Stimulated activated CD8-positive, alpha-beta memory T cell treated with anti-CD3 and anti-CD28 coated beads, Interleukin-7, amount 100 ng/mL, for 48 hours (primary cell): Measurements from ENCODE around the gene SPATA13.

Experiments used
- DNase-seq, 2 donors: peaks; one replicate each; pipeline ENCODE4 v3.0.0-alpha.2; 2020; ENCODE audit warnings: low read depth in 1 of 2; ENCODE audit errors: extremely low read depth in 1 of 2

SPATA13 gene

DNA sequence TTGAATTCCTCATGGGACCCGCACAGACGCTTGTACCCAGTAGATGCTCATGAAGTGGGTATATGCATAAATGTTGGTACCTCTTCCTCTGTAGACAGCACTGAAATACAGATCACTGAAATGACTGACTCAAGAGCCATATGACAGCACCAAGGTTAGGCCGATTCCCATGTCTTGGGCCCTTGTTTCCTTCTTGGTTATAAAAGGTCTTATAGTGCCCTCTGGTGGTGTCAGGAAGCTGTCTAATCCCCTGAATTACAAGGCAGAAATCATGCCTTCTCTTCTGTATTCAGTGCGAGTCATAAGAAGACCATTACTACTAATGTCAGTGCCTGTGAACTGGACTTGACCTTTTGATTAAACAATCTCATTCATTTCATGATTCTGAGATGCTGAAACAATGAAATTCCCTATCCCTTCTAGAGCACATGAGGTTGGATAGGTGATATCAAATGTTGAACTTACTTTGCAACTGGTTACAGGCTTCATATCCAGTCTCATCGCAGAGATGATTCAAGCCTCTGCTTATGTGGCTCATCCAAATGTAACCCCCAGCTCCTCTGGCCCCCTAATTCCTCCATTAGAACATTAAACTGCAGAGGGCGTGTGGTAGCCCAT is 59.7 kb downstream of the SPATA13 start:
- peak in 1 of 2 donors; percentile 22 for DNase-seq

- DNase-seq, result no peak
Measured at GRCh38 chr13:24221007-24221406, 60.5 kb downstream of the SPATA13 start.

DNA sequence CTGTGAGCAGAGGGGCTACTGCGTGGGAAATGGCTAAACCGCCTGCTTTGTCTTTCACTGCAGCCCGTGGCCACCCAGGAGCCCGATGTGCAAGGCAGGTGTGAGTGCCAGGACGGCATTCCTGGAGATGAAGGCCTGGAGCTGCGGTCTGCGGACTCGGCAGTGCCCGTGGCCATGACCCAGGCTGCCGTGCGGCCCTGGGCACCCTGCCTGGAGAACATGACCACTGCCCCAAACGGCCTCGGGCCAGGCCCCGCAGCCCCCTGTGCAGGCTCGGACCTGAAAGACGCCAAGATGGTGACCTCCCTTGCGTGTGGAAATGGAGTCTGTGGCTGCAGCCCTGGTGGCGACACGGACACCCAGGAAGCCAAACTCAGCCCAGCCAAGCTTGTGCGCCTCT is 62.2 kb downstream of the SPATA13 start:
- no peak for DNase-seq

- no peak for DNase-seq
Measured at GRCh38 chr13:24223341-24224231, 63.1 kb downstream of the SPATA13 start.

- DNase-seq, result no peak
Measured at GRCh38 chr13:24224232-24224680, 63.7 kb downstream of the SPATA13 start.

- DNase-seq, result no peak
Measured at GRCh38 chr13:24225062-24225461, 64.5 kb downstream of the SPATA13 start.

DNA sequence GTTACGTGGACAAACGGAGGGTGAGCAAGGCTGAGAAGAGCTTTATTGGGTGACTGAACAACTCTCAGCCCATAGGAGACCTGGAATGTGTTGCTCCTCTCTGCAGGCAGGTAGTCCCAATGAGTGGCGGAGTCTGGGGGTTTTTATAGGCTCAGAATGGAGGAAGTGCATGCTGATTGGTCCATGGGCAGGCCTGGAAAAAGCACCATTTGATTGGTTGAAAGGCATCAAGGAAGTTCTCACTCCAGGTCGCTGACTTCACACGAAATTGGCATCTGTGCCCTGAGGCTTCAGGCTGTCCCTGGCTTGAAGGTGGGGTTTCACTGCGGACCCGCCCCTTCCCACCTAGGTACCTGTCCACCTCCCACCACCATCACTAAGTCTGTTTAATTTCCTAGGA is 65.4 kb downstream of the SPATA13 start:
- DNase-seq, result no peak

DNA sequence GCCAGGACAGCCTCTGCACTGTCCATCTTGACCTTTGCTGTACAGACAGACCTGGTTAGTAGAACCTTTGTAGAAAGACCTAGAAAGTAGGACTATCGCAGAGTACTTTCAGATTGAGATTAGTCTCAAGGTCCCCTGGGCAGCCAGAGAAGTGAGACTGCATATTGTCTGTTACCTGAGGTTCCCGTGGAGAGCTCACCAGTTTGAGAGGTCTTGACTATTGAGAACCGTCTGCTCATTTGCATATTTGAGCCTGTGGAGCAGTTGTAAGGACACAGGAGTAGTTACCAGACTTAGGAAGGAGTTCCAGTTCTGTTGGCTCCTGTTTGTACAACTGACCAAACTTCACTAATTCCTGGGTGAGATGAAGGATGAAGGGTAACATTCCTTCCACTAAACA is 66.2 kb downstream of the SPATA13 start:
- DNase-seq, result no peak

- no peak for DNase-seq
Measured at GRCh38 chr13:24228852-24229458, 68.4 kb downstream of the SPATA13 start.

GRCh38 chr13:24230428-24231072 is 70.0 kb downstream of the SPATA13 start:
- no peak for DNase-seq

DNA sequence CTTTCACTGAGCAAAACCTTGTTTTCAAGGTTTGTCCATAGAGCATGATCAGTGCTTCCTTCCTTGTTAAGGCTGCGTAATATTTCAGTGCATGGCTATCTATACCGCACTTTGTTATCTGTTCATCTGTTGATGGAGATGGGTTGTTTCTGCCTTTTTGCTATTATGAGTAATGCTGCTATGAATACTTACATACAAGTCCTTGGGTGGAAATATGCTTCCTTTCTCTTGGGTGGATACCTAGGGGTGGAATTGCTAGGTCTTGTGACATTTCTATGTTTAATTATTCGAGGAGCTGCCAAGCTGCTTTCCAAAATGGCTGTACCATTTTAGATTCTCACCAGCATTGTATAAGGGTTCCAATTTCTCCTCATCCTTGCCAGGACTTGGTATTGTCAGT is 70.9 kb downstream of the SPATA13 start:
- no peak for DNase-seq

- no peak for DNase-seq
Measured at GRCh38 chr13:24232037-24232436, 71.5 kb downstream of the SPATA13 start.

DNA sequence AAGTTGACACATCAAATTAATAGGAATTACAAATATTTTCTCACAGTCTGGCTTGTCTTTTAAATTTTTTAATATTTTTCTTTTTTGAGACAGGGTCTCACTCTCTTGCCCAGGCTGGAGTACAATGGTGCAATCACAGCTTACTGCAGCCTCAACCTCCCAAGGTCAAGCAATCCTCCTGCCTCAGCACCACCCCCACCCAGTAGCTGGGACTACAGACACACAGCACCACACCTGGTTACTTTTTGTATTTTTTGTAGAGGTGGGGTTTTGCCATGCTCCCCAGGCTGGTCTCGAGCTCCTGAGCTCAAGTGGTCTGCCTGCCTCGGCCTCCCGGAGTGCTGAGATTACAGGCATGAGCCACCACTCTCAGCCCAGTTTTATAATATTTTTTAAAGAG is 72.0 kb downstream of the SPATA13 start:
- no peak for DNase-seq

- no peak for DNase-seq
Measured at GRCh38 chr13:24233351-24233901, 72.9 kb downstream of the SPATA13 start.

- no peak for DNase-seq
Measured at GRCh38 chr13:24234200-24234915, 73.8 kb downstream of the SPATA13 start.

GRCh38 chr13:24237356-24237755 is 76.8 kb downstream of the SPATA13 start:
- DNase-seq, result no peak

DNA sequence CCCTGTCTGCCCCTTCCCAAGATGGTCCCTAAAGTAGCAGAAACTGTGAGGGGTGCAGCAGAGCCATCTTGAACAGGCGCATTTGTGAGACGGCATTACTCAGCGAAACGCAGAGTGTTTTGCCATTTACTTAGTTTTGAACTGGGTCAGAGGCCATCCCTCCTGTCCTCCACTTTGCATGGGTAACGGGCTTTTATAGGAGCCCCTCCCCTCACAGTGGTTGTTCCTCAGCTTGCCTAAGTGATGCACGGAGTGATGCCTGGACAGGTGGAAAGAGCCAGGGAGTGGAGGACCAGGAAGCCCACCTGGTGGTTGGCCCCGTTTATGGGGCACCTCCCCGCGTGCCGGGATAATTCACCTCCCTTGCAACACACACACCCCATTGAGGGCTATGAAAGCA is 80.8 kb downstream of the SPATA13 start:
- DNase-seq, result no peak

DNA sequence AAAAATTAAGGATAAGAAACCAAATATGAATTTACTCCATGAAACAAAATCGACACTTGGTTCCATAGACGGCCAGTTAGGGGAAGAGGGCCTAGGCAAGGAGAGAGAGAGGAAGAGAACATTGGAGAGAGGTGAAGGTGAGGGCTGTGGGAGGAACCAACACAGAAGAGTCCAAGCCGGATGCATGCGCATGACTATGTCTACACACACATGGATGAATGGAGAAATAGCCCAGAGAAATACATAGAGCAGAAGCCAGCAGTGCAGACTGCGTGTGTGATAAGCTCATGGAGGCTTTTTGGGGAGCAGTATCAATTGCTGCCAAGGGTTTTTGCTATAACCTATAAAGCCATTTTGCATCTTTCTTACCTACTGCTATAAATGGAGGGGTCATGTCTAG is 81.6 kb downstream of the SPATA13 start:
- no peak for DNase-seq

GRCh38 chr13:24243302-24243701 is 82.8 kb downstream of the SPATA13 start:
- no peak for DNase-seq

GRCh38 chr13:24244802-24245201 is 84.3 kb downstream of the SPATA13 start:
- DNase-seq, result no peak
